Kidney tubule cell (primary cell): ENCODE measurements around the gene HECTD3.
"Not testable (repeated sequence)": the region's sequence is repeated elsewhere in the genome, so short reads cannot be mapped to it uniquely, and the experiment has no call there.

Experiments used
- DNase-seq: peaks from one replicate; pipeline ENCODE4 v3.0.0-alpha.2; 2018; ENCODE audit warnings: low spot score

The HECTD3 gene

DNA sequence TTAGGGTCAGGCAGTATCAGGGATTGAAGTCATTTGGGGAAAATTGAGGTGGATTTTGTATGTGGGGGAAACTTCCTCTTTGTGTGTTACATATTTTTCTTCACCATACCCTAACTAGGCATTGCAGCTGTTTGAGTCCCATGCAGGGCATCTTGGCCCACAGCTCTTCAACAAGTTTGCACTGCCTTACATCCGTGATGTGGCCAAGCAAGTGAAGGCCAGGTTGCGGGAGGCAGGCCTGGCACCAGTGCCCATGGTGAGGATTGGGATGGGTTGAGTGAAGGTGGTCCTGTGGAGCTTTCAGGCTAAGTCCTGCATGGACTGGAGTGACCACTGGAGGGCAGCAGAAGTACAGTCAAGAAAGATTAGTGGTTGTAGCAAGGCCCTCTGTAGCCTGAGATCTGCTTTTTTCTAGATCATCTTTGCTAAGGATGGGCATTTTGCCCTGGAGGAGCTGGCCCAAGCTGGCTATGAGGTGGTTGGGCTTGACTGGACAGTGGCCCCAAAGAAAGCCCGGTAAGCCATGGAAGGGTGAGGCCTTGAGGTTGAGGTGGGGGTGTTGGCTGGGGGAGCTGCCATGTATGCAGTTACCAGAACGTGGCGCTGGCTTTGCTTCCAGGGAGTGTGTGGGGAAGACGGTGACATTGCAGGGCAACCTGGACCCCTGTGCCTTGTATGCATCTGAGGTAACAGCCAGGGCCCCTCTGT, 3.4 kb upstream of the HECTD3 start:
- DNase-seq = peak; percentile 78

GRCh38 chr1:45013551-45014209, 2.6 kb upstream of the HECTD3 start:
- no peak for DNase-seq

DNA sequence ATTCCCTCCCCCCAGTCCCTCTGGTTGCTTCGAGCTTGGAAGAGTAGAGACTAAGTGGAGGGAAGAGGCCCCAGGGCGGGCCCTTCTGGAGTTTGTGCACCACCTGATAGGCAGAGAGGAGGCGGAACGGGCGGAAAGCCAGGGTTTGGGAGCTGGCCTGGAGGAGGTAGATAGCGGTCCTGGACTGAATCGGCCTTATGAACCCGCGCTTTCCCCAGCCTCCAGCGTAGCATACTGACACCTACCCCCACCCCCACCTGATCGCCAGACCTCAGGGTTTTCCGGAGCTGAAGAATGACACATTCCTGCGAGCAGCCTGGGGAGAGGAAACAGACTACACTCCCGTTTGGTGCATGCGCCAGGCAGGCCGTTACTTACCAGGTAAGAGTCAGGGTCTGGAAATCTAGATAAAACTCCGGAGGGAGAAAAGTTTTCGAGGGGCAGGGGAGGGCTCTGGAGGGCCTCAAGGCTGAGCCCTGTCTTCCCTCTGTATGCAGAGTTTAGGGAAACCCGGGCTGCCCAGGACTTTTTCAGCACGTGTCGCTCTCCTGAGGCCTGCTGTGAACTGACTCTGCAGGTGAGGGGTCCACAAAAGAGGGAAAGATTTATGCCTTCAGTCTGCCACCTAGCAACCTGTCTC, 1.6 kb upstream of the HECTD3 start:
- peak; percentile 80 for DNase-seq

DNA sequence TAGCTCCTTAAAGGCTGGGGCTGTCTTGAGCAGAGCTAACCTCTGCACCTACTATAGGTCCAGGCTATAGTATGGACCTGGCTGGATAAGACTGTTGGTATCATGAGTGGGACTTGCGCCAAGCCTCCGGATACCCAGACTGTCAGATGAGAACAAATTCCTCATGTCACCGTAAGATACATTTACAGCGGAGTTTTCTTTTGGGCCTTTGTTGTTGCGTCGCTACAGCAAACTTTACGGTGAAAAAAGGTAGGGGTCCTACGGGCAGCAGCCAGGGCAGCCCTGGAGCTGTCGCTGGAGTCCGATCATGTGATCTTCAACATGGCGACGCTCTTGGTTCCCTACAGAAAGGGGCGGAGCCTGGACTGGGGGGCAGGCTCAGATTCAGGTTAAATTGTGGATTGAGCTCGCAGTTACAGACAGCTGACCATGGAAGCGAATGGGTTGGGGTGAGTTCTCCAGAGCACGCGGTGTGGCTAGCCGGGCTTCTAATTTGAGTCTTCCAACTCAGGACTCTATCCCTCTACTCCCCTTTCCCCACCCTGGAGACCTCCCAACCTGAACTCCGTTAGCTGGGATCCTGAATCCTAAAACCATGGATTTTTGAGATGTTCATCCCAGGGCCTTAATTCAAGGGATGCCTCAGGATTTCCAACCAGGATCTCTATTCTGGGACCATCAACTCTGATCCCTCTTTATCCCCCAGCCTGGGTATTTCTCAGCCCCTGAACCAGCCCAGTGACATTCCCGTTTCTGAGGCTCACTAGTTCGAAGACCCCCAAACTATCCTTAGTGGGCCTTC, 914 bp upstream of the HECTD3 start, which contains the start of gene UROD:
TSS of gene UROD (plus strand) at position 418 of the 802 bp plus-strand sequence. CDS start at position 430, 12 bp downstream.
- peak; percentile 97 for DNase-seq

DNA sequence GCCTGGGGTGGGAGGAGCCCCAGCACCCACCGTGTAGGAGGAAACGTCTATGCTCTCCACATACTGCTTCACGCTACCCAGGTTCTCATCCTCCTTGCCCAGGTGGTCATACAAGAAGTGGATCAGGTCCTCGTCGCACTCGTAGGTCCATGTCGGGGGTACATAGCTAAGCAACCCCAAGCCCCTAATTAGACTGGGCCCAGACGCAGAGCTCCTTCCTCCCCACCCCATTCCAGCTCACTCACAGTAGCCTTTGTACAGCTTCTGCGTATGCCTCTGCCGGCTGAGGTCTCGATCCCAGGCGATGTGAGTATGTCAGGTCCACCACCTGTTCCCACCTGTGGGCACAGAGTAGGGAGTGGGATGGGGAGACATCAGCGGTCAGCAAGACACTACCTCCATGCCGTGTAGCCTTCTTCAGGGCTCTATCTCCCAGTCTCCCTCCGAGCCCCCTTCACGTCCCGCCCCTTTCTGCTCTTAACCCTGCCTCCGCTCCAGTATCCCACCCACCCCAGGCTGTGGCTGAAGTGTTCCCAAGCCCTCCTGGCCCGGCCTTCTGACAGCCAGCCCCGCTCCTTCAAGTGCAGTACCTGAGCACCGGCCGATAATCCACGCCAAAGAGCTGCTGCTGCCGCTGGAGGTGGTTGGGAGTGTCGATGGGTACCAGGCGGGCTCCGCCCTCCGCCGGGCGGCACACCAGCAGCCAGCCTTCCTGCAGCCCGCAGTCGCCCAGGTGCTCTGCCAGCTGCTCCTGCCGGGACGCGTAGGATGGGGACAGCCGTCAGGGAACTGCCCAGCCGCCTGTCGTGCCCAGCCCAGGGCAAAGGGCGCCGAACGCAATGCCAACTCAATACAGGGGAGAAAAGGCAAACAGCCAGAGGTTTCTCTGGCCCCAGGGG, 919 bp downstream of the HECTD3 start:
- DNase-seq = peak; percentile 53

DNA sequence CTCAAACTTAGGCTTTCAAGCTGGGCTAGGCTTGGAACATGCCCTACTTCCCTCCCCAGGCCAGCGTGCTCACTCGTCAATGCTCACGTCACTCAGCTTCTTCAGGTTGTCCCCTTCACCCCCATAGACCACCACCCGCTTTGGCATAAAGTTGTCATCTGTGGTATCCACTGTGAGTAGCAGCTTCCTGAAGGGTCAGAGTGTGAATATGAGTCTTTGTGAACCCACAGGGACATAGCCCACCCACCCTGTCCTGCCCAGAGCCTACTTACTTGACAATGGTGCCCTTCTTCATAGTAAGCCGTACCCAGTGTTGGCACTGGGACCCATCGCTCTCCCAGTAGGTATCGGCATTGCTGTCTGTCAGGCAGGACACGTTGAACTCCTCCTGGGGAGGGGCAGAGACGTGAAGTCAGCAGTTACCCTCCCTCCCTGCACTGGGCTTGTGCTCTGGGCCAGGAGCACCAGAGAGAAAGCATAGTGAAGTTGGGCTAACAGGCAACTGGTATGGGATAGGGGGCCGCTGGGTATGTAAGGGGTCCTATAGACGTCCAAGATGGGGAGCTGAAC, 1.7 kb downstream of the HECTD3 start:
- DNase-seq = no peak

DNA sequence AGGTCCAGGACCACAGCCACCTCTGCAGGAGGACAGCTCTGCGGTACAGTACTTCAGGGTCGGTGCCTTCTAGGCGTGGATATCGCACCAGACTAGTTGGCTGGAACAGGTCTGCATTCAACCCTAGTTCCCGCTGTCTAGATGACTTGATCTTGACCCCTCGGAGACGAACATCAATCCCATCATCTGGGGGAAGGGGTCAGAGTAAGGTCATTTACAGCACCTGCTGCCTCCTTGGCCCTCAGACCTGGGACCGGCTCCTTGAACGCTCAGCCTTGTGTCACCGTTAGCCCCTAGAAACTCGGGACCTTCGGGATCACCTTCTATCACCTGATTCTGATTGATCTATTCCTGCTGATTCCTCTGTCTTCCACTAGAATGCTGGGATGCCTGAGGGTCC, 2.6 kb downstream of the HECTD3 start:
- DNase-seq = no peak

GRCh38 chr1:45008076-45008475, 3.0 kb downstream of the HECTD3 start:
- no peak for DNase-seq

GRCh38 chr1:45007311-45007710, 3.8 kb downstream of the HECTD3 start:
- DNase-seq = no peak

- DNase-seq = no peak
Observed at GRCh38 chr1:45005761-45006160, 5.4 kb downstream of the HECTD3 start.

- DNase-seq = no peak
Observed at GRCh38 chr1:45004281-45004920, 6.7 kb downstream of the HECTD3 start.

DNA sequence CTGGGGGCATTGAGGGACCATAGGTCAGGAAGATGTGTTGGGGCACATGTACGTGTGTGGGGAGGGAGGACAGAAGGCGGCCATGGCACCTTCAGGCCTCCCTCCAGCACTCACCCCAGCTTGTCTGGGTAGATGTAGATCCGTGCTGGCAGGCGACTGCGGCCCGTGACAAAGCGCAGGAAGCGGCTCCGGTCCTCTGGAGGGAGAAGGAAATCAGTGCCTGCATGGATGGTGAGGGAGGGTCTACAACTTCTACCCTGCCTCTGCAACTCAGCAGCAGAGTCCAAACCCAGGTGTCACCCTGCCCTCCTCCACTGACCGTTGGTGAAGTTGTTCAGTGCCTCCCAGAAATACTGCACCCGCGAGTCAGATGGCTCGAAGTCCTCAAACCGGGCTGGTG, 7.4 kb downstream of the HECTD3 start:
- no peak for DNase-seq

DNA sequence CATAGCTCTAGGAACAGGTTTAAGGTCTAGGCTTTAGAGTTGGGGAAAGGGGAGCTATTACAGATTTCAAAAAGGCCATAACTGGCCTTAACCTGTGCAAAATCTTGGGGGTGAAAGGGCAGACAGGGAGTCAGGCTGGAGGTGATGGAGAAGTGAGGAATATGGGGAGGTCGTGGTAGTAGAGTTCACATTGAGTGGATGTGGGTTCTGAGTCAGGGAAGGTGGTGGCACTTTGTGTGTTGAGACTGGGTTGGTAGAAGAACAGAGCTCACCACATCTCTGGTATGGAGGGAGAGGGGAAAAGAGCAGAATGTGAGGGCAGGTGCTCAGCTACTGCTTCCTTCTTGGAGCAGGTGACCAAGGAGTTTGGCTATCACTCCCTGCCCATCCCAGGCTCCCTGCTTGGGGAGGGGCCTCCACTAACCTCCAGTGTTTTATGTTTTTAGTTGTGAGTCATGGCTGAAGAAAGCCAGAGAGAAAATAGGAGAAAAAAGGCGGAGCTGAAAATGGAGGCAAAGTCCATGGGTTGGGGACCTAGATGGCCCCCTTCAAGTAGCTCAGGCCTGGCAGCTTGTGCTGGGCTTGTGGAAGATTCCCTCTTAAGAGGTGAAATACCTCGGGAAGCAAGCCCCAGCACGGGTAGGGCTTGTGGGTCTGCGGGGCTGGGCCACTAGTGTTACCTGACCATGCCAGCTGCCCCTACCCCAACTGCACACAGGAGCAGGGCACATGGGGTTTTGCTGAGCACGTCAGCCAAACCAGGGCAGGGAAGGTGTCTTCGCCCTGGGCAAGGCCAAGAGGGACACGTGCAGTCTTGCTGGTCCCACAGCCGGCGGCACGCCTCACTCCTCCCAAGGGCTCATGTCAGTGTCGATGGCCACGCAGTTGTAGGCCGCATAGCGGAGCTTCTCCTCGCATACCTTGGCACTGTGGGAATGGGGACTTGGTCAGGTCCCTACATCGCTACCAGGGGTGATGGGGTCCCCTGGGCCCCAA, 8.2 kb downstream of the HECTD3 start:
- no peak for DNase-seq

- DNase-seq = not testable (repeated sequence)
Observed at GRCh38 chr1:45001576-45001975, 9.5 kb downstream of the HECTD3 start.

DNA sequence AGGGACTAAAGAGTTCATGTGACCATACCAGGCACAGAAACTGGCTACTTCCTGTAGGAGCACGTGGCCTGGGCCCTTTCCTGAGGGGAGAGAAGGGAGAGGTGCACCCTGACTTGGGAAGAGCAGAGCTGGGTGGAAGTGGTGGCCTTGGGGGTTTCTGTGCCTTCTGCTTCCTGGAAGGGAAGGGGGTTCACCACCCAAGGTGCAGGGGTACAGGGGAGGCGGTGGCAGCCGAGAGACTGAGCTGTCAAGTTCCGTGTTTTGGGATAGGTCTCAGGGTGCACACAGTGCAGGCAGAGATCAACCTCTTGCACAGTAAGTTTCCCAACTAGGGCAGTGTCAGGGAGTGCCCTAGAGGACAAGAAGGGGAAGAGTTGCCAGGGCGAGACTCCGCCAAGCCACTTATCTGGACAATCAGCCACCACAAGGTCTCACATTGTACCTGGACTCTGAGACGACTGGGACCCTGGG, 10.1 kb downstream of the HECTD3 start:
- DNase-seq = no peak

DNA sequence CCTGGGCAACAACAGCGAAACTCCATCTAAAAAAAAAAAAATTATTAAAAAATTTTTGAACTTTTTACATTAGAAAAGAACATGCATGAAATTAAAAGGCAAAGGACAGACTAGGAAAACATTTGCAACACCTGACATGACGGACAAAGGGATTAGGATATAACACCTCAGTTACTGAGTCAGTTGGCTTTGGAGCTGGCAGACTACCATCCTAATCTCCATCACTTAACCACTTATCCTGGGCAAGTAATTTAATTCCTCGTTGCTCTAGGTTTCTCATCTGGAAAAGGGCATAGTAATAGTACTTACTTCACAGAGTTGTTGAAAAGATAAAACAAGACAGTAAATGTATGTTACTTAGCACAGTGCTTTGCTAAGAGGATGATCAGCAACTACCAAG, 11.9 kb downstream of the HECTD3 start:
- no peak for DNase-seq

DNA sequence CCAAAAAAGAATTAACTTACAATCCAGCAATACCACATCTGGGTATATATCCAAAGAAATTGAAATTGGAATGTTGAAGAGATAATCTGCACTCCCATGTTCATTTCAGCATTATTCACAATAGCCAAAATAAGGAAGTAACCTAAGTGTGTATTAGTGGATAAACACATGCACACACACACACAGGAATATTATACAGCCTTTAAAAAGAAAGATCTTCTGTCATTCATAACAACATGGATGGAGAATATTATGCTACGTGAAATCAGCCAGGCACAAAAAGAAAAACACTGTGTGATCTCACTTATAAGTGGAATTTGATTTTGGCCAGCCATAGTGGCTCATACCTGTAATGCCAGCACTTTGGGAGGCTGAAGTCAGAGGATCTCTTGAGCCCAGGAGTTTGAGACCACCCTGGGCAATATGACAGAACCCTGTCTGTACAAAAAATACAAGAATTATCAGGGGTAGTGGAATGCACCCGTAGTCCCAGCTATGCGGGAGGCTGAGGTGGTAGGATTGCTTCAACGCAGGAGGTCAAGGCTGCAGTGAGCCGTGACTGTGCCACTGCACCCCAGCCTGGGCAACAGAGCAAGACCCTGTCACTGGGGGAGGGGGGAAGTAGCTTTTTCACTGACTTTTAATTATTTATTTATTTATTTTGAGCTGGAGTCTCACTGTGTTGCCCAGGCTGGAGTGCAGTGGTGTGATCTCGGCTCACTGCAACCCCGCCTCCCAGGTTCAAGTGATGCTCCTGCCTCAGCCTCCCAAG, 15.5 kb downstream of the HECTD3 start:
- no peak for DNase-seq

DNA sequence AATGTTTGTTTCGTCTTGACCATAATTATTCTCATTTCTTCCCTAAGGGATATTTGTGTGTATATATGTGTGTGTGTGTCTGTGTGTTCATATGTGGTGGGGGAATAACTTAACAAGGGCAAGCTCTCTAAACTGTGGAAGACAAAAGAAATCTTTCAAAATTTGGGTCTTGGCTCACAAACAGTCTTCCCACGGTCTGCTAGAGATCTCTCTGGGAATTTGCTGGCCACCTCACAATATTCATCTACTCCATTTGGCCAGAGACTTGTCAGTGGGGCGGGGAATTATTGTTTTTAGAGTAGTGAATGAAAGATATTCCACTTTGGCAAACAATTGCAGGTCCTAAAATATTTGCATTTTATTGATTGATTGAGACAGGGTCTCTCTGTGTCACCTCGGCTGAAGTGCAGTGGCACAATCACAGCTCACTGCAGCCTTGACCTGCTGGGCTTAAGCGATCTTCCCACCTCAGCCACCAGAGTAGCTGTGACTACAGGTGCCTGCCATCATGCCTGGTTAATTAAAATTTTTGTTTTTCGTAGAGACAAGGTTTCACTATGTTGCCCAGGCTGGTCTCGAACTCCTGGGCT, 16.7 kb downstream of the HECTD3 start:
- DNase-seq = no peak
